ENCODE measurements around the gene RPP25L.

RPP25L gene

GRCh38 chr9:34611811-34612787 is at the start of gene RPP25L:
Gene RPP25L, minus strand, starts transcription at chr9:34612097. Its CDS starts 801 bp downstream, at chr9:34611296.
- ChIA-PET POLR2A (no interaction called here), CTCF (interaction anchor here (0.9 to 8.6 kb wide), 16 partner anchors 7 to 280 kb away, joined by 3 to 274 read pairs (median 4); partner anchors contain the start of genes ARID3C, CNTFR, DCTN3 and IL11RA)

GRCh38 chr9:34659592-34660253 is 47.8 kb upstream of the RPP25L start:
- POLR2A ChIA-PET, result interaction anchor here (1.5 to 1.6 kb wide), 2 partner anchors 7 to 13 kb away, joined by 4 read pairs; partner anchors contain the start of gene GALT
- H3K4me3 ChIP-seq (ENCODE audit: low read depth, low read length), result no peak overlapping the region

More at GRCh38 chr9:34611811-34612787, at the start of gene RPP25L:
- no peak for DNase-seq (ENCODE audit: low read depth, low spot score)
- peak within 1 kb of the TSS; percentile 86 for H3K4me3 ChIP-seq (ENCODE audit: low read depth, low read length)
- no peak for TF ChIP-seq CTCF (IDR thresholded peaks at IDR 0.05; ENCODE audit: insufficient read depth, low read length, missing control alignments)

GRCh38 chr9:34658461-34658860 is 46.6 kb upstream of the RPP25L start:
- TF ChIP-seq CTCF (IDR thresholded peaks at IDR 0.05; ENCODE audit: insufficient read depth, low read length, missing control alignments), result no peak
- ChIA-PET CTCF (interaction anchor here (0.6 to 1.7 kb wide), 4 partner anchors 10 to 44 kb away, joined by 3 to 5 read pairs (median 4); partner anchors contain the start of gene GALT), POLR2A (no interaction called here)
- H3K4me3 ChIP-seq (ENCODE audit: low read depth, low read length), result no peak overlapping the region
- DNase-seq (ENCODE audit: low read depth, low spot score), result no peak

More at GRCh38 chr9:34659592-34660253, 47.8 kb upstream of the RPP25L start:
- CTCF ChIA-PET, result interaction anchor here (1.3 to 8.4 kb wide), 3 partner anchors 10 to 44 kb away, joined by 4 to 153 read pairs (median 4); partner anchors contain the start of genes GALT and IL11RA
- DNase-seq (ENCODE audit: low read depth, low spot score), result no peak
- TF ChIP-seq CTCF (IDR thresholded peaks at IDR 0.05; ENCODE audit: insufficient read depth, low read length, missing control alignments), result no peak

GRCh38 chr9:34656992-34657391 is 45.1 kb upstream of the RPP25L start:
- no peak for DNase-seq (ENCODE audit: low read depth, low spot score)
- no peak overlapping the region for H3K4me3 ChIP-seq (ENCODE audit: low read depth, low read length)
- ChIA-PET POLR2A (interaction anchor here (1.0 to 3.0 kb wide), 2 partner anchors 8 to 14 kb away, joined by 3 to 11 read pairs; no protein-coding TSS in a partner anchor), CTCF (interaction anchor here (1.9 to 13.8 kb wide), 3 partner anchors 7 to 45 kb away, joined by 7 to 153 read pairs (median 10); partner anchors contain the start of genes CCL27 and GALT)
- no peak for TF ChIP-seq CTCF (IDR thresholded peaks at IDR 0.05; ENCODE audit: insufficient read depth, low read length, missing control alignments)

GRCh38 chr9:34655394-34655793 is 43.5 kb upstream of the RPP25L start:
- TF ChIP-seq CTCF (IDR thresholded peaks at IDR 0.05; ENCODE audit: insufficient read depth, low read length, missing control alignments), result no peak
- POLR2A ChIA-PET, result interaction anchor here (3.0 kb wide), 1 partner anchor 9 kb away, joined by 11 read pairs; no protein-coding TSS in a partner anchor
- CTCF ChIA-PET, result interaction anchor here (13.8 kb wide), 1 partner anchor 8 kb away, joined by 153 read pairs; the partner anchor contains the start of gene CCL27
- no peak for DNase-seq (ENCODE audit: low read depth, low spot score)
- H3K4me3 ChIP-seq (ENCODE audit: low read depth, low read length), result no peak overlapping the region
